ENCODE measurements around the gene ZC2HC1C.

GRCh38 chr14:75040507-75040906 is 28.9 kb upstream of the ZC2HC1C start:
- TF ChIP-seq TARDBP (IDR thresholded peaks at IDR 0.05) (no peak), SUZ12 (IDR thresholded peaks at IDR 0.05) (no peak), SP1 (IDR thresholded peaks at IDR 0.05) (no peak), FOXK2 (IDR thresholded peaks at IDR 0.05) (no peak), FOXA1 (IDR thresholded peaks at IDR 0.05) (no peak), ARNT (IDR thresholded peaks at IDR 0.05) (no peak), FOXM1 (IDR thresholded peaks at IDR 0.05; ENCODE audit: borderline replicate concordance) (no peak), LEF1 (IDR thresholded peaks at IDR 0.05; ENCODE audit: borderline replicate concordance) (no peak), PKNOX1 (IDR thresholded peaks at IDR 0.05) (no peak), L3MBTL2 (conservative IDR thresholded peaks at IDR 0.05) (no peak), ELF4 (IDR thresholded peaks at IDR 0.05) (no peak), BHLHE40 (IDR thresholded peaks at IDR 0.05; ENCODE audit: borderline replicate concordance) (no peak), HDGF (IDR thresholded peaks at IDR 0.05; ENCODE audit: borderline replicate concordance) (no peak), NFRKB (IDR thresholded peaks at IDR 0.05) (no peak)

Data from HEK293T (cell line).